ENCODE results near the gene SYNPO.

The SYNPO gene

DNA sequence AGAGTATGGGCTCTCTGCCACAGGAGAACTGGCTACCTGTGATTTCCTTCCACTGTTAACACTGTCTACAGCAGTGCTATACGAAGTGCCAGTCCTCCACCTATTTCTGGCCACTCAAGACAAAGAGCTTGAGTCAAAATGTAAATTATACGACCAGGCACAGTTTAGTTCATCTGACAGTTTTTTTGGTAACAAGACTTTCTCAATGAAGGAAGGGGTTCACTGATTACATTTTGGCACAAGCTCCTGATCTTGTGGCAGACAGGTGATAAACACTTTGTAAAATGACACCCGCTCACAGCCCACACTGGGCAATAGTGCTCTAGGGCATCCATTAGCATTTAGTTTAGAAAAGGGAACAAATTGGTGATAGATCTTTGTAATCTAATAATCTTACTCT, 51.8 kb downstream of the SYNPO start:
- TF ChIP-seq, protein P1, sequence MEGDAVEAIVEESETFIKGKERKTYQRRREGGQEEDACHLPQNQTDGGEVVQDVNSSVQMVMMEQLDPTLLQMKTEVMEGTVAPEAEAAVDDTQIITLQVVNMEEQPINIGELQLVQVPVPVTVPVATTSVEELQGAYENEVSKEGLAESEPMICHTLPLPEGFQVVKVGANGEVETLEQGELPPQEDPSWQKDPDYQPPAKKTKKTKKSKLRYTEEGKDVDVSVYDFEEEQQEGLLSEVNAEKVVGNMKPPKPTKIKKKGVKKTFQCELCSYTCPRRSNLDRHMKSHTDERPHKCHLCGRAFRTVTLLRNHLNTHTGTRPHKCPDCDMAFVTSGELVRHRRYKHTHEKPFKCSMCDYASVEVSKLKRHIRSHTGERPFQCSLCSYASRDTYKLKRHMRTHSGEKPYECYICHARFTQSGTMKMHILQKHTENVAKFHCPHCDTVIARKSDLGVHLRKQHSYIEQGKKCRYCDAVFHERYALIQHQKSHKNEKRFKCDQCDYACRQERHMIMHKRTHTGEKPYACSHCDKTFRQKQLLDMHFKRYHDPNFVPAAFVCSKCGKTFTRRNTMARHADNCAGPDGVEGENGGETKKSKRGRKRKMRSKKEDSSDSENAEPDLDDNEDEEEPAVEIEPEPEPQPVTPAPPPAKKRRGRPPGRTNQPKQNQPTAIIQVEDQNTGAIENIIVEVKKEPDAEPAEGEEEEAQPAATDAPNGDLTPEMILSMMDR (IDR thresholded peaks at IDR 0.05; ENCODE audit: control insufficient read depth, extremely low read depth, insufficient read depth): no peak

DNA sequence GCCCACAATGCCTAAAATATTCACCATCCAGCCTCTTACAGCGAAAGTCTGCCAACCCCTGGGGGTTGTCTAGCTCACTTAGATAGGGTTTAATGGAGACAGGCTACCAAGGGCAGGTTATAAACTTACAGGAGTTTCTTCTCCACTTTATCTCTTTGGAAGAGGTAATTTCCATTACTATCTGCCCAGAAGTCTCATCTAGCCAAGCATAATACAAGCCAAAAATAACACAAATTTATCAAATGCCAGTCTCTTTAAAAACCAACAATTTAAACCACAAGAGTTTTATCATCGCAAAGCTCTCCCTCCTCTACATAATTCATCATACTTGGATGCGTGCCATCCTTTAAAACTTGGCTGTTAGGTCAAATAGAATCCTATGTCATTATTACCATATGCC, 54.2 kb downstream of the SYNPO start:
- no peak overlapping the region for H3K4me3 ChIP-seq (ENCODE audit: low read depth, low read length)
- TF ChIP-seq, protein P1 (IDR thresholded peaks at IDR 0.05; ENCODE audit: control insufficient read depth, extremely low read depth, insufficient read depth): no peak
- DNase-seq (ENCODE audit: low read depth): no peak

More for the DNA sequence above, 51.8 kb downstream of the SYNPO start:
- no peak for DNase-seq (ENCODE audit: low read depth)
- no peak overlapping the region for H3K4me3 ChIP-seq (ENCODE audit: low read depth, low read length)

DNA sequence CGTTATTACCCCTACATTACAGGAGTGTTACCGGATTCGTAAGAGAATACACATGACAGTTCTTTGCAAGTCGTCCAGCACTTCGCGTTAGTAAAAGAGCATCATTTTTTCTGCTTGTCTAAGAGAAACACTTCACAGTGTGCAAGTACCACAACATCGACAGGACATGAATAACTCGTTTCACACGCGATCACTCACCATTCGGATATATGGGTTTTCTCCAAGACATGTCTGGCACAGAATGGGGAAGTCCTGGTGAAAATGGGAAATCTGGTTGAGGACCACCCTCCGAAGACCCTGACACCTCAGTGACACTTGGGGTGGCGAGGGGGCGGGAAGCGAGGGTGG, 59.8 kb downstream of the SYNPO start:
- DNase-seq (ENCODE audit: low read depth): no peak

DNA sequence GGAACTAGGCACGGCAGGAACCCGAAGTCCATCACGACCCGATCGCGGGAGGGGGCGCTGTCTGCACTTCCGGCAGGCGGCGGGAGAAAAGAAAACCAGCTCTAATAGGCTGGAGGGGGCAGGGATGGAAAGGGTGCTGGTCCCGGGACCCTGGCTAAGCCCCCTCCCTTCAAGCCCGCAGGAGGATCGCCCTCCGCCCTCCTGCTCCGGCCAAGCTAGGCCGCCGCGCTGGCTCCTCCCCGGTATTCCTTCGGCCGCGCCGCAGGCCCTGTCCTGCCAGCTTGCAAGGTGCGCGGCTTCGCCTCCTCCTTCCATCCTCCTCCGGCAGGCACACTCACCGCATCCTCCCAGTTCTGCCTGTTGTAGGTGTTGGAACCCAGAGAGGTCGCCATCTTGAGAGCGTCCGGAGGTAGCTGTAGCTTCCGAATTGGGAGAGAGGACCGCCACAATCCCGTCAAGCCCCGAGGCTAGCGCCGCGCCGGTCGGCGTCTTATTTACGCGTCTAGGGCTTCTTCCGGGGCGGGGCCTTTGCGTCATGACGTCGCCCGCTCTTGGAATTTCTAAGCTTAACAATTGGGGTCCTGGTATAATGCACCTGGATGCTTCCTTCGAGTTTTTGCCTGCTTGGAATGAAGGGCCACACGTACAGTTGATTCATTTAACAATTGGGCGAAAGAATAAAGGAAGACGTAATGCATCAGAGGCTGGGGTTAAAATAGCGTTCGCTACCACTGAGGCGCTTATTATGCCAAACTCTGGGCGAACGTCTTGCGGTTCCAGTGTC, 60.3 kb downstream of the SYNPO start, which contains the start of gene RBM22:
RBM22 (minus strand) TSS at position 469 of the 784 bp plus-strand sequence; CDS start at position 392, 77 bp downstream.
- TF ChIP-seq, protein P1 (IDR thresholded peaks at IDR 0.05; ENCODE audit: control insufficient read depth, extremely low read depth, insufficient read depth): peak; percentile 55
- H3K4me3 ChIP-seq (ENCODE audit: low read depth, low read length): peak within 1 kb of the TSS; percentile 96
- peak; percentile 72 for DNase-seq (ENCODE audit: low read depth)

More for the DNA sequence above, 59.8 kb downstream of the SYNPO start:
- TF ChIP-seq, protein P1 (IDR thresholded peaks at IDR 0.05; ENCODE audit: control insufficient read depth, extremely low read depth, insufficient read depth): no peak
- peak overlapping the region; percentile 96 for H3K4me3 ChIP-seq (ENCODE audit: low read depth, low read length)

DNA sequence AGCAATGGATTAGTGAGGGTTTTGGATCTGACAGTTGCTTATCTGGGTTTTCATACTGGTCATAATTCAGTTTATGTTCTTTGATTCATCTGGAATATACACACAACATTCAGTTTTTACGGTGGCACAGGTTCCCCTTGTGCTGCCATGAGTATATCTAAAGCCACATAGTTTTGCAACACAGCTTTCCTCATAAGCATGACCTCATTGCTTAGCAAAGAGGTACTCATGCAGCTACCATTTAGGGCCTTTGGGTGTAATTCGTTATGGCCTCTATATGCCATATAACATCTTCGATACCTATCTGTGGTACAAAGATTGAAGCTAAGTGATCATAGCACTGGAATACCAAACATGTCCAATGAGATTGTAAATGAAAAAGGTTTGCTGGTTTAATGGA, 63.3 kb downstream of the SYNPO start:
- no peak overlapping the region for H3K4me3 ChIP-seq (ENCODE audit: low read depth, low read length)
- no peak for DNase-seq (ENCODE audit: low read depth)
- TF ChIP-seq, protein P1 (IDR thresholded peaks at IDR 0.05; ENCODE audit: control insufficient read depth, extremely low read depth, insufficient read depth): no peak

DNA sequence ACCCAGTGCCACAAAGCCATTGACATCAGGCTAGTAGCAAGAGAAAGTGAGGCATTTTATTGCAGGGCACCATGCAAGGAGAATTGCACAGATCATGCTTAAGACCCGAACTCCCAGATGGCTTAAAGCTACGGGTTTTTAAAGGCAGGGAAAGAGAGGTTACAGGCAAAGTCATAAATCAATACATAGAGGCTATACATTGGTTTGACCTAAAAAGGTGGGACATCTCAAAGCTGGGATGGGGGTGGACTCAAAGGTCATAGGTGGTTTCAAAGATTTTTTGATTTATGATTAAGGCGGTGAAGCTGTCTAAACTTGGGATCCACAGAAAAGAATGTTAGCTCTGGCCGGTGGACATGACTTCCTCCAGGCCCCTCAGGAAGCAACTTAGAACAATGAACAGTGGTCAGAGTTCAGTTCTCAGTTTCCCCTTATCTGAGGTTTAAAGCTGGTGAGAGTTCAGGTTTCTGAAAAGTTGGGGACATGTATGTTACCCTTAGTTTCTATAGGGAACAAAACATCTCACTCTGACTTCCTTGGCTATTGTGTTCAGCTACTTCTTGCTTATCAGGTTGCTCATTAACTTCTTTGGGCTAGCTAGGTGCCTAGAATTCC, 66.4 kb downstream of the SYNPO start:
- TF ChIP-seq, protein P1 (IDR thresholded peaks at IDR 0.05; ENCODE audit: control insufficient read depth, extremely low read depth, insufficient read depth): no peak
- H3K4me3 ChIP-seq (ENCODE audit: low read depth, low read length): no peak overlapping the region
- DNase-seq (ENCODE audit: low read depth): no peak

Measured in LNCaP clone FGC (cell line).